ENCODE data around the gene PSKH1. TPM values are rescaled to one million over a fixed set of nuclear protein-coding genes. Genes with fewer than 3 reads are reported as not detected.
"Not testable (repeated sequence)": the region's sequence is repeated elsewhere in the genome, so short reads cannot be mapped to it uniquely, and the experiment has no call there.

Gene PSKH1
- total RNA-seq, 1 donor from 2014 or later: 18.9 TPM

DNA sequence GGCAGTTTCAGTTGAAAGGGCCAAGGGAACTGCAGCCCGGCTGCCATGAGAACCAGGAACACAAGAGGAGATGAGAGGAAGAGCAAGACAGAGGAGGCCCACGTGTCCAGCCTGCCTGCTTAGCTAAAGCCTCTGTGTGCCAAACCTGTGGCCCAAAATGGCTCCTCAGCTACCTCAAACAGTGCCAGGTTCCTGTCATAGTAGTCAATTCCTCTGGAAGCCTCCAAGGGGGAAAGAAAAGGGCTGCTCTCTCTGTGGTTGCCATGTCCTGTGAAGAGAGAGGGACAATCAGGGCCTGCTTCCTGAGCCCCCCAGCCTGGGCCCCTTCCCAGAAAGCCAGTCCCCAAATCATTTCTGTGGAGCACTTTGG is 70.2 kb downstream of the PSKH1 start:
- no peak for DNase-seq

DNA sequence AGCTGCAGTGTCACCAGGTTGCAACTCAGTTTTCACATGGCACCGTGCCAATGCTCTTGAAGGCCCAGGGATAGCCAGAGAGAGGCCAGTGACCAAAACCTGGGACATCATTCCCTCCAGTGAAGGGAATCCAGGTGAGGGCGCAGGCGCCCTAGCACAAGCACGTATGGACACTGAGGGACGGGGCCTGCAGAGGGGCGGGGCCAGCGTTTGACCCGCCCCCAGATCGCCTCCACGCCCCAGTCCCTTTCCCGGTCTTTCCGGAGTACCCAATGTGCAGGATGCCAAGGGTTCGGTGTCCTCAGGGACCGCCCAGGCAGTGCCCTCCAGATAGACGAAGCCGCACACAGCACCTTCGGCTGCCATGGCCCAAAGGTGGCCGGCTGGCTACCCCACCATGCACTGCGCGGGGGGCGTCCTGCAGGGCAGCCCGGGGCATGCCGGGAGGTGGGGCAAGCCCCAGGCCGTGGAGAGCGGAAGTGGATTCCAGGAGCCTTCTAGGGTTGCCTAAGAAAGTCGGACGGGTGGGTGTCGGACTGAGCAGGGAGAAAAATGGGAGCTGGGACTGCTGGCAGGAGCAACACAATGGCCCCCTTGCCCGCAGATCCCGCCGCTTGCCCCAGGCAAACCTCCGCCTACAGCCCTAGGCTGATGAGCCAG is 70.7 kb downstream of the PSKH1 start:
- DNase-seq: peak; percentile 54

DNA sequence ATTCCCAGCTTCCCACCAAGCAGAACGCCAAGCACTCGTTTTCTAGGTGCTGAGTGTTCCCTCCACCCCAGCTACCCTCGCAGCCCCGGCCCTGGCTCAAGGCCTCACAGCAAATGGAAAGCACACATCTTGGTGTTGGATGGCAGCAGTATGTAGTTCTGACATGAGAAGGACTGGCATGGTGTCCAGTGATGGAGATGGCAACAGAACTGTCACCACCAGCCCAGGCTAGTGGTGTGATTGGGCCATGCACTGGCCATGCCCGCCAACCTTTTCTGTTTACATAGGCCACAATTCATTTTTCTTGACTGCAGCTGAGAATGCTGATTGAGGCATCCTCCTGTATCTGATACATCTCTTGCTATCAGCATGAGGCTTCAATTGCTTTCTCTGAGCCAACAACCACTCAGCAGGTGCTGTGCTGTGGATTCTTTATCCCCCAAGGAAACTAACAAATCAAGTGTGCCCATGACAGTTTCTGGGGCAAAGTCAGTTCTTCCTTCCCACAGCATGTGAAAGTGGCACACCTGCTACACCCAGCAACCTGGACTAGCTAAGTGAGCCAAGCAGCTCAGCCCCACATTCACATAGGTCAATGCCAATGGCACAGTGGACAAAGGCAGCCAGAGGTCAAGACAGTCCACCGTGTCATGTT is 71.5 kb downstream of the PSKH1 start:
- no peak for DNase-seq

GRCh38 chr16:67965668-67966548 is 72.9 kb downstream of the PSKH1 start:
- DNase-seq: no peak

- DNase-seq: no peak
Measured at GRCh38 chr16:67966549-67967182, 73.6 kb downstream of the PSKH1 start.

GRCh38 chr16:67967183-67967957 is 74.3 kb downstream of the PSKH1 start:
- DNase-seq: peak; percentile 33

- peak; percentile 77 for DNase-seq
Measured at GRCh38 chr16:67967958-67968399, 74.9 kb downstream of the PSKH1 start.

DNA sequence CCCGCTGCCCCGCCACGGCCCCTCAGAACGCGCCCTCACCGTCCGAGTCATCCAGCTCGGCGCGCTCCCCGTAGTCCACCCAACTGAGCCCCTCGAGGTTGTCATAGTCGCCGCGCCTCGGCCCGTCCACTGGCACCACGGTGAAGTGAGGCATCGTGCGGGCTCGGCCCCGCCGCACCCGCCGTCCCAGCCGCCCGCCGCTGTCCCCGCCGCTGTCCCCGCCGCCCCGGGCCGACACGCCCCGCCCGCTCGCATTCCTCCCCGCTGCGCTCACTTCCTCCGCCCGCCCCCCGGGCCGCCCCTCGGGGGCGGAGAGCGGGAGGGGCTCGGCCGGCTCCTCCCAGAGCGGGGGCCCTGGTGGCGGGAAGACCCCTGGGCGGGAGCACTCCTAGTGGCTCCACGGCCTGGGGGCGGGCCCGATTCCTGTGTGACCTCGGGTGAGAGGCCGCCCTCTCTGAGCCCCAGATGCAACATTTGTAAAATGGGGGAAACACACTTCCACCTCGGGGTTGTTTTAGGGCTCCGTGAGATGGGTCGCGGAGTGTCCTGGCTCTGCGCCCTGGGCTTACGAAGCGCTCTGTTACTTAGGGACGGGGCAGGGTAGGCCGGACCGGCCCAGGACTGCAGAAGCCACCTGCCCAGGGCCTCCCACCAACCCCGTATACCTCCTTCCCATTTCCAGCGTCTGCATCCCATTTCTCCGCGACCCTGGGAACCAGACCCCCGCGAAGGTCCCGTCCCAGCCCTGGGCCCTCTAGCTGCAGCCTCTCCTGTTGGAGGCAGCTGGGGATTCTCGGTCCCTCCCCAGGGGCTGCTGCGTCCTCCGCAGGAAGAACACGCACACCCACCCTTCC is 75.6 kb downstream of the PSKH1 start, which contains the start of gene SLC12A4:
Gene SLC12A4, minus strand, starts transcription at position 238 of the 854 bp plus-strand sequence. Its CDS starts 84 bp downstream, at position 154.
- peak; percentile 96 for DNase-seq

DNA sequence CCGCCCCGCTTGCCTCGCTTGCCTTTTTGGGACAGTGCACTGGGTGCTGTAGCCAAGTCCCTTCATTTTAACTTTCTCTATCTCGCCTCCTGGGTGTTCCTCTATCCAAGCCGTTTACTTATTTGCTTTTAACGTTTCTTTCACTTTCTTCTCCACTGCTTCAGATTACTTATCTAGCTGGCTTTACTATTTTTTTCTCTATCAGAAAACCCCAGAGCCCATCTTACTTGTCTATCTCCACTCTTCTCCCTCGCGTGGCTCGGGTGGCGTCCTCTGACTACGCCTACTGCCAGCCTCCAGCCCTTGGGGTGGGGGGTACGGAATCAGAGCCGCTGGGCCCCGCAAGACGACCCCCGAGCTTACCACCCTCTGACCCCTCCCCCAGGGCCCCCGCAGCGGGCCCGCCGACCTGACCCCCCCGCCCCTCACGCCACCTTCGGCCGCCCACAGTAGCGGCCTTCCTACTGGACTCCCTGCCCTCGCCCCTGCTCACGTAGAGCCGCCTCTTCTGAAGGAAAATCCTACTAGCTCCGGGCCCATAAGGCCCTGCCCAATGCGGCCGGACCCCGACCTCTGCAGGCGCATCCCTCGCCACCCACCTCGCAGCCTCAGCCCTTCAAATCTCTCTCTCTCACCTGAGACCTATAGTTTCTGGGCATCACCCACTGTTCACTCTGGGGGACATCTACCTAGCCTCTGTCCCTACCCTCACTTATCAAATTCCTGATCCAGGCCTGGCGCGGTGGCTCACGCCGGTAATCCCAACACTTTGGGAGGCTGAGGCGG is 76.4 kb downstream of the PSKH1 start:
- no peak for DNase-seq

GRCh38 chr16:67971111-67971510 is 78.1 kb downstream of the PSKH1 start:
- DNase-seq: no peak

GRCh38 chr16:67972285-67972684 is 79.2 kb downstream of the PSKH1 start:
- DNase-seq: not testable (repeated sequence)

GRCh38 chr16:67975321-67976105 is 82.5 kb downstream of the PSKH1 start:
- no peak for DNase-seq

GRCh38 chr16:67976205-67976604 is 83.2 kb downstream of the PSKH1 start:
- DNase-seq: no peak

DNA sequence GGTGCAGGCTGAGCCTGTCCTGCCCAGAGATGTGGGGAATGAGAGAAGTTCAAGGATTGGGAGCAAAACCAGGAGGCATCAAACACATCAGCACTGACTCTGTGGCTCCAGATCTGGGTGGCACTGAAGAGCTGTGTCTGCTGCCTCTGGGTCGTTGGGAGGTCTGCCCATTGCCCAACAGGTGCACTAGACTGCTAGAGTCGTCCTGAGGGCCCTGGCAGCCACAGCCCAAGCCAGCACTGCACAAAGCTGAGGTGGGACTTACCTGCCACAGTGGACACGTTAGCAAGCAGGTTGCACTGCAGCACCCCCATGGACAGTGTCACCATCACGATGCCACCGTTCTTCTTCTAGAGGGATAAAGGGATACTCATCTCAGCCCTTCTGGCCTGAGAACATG is 84.0 kb downstream of the PSKH1 start:
- DNase-seq: no peak

- no peak for DNase-seq
Measured at GRCh38 chr16:67977469-67978227, 84.6 kb downstream of the PSKH1 start.
